NCI-H146 (cell line): ENCODE results near the gene GRIN2A.

Source experiments
- DNase-seq: peaks from one replicate; lab custom pipeline; 2025; lab: John Stamatoyannopoulos, UW

GRIN2A gene

GRCh38 chr16:10085078-10085798 is 97.0 kb downstream of the GRIN2A start:
- DNase-seq: no peak

GRCh38 chr16:10083301-10083700 is 98.9 kb downstream of the GRIN2A start:
- no peak for DNase-seq

- DNase-seq: no peak
Measured at GRCh38 chr16:10081201-10081940, 100.9 kb downstream of the GRIN2A start.

GRCh38 chr16:10080051-10080772 is 102.0 kb downstream of the GRIN2A start:
- DNase-seq: no peak

- no peak for DNase-seq
Measured at GRCh38 chr16:10078541-10078949, 103.7 kb downstream of the GRIN2A start.

GRCh38 chr16:10077861-10078260 is 104.4 kb downstream of the GRIN2A start:
- DNase-seq: no peak

- DNase-seq: no peak
Measured at GRCh38 chr16:10076037-10076436, 106.2 kb downstream of the GRIN2A start.

GRCh38 chr16:10070591-10070990 is 111.6 kb downstream of the GRIN2A start:
- no peak for DNase-seq

- DNase-seq: no peak
Measured at GRCh38 chr16:10069374-10069773, 112.9 kb downstream of the GRIN2A start.

- DNase-seq: no peak
Measured at GRCh38 chr16:10067835-10068234, 114.4 kb downstream of the GRIN2A start.

- no peak for DNase-seq
Measured at GRCh38 chr16:10067406-10067805, 114.8 kb downstream of the GRIN2A start.

- DNase-seq: no peak
Measured at GRCh38 chr16:10065019-10065418, 117.2 kb downstream of the GRIN2A start.

- no peak for DNase-seq
Measured at GRCh38 chr16:10048850-10049249, 133.4 kb downstream of the GRIN2A start.

GRCh38 chr16:10045947-10046346 is 136.3 kb downstream of the GRIN2A start:
- DNase-seq: no peak

GRCh38 chr16:10045291-10045775 is 136.9 kb downstream of the GRIN2A start:
- no peak for DNase-seq

GRCh38 chr16:10040136-10041080 is 141.8 kb downstream of the GRIN2A start:
- no peak for DNase-seq

- no peak for DNase-seq
Measured at GRCh38 chr16:10039220-10040096, 142.8 kb downstream of the GRIN2A start.

GRCh38 chr16:10037751-10038150 is 144.5 kb downstream of the GRIN2A start:
- DNase-seq: no peak

GRCh38 chr16:10036956-10037355 is 145.3 kb downstream of the GRIN2A start:
- DNase-seq: no peak

- DNase-seq: no peak
Measured at GRCh38 chr16:10033556-10033955, 148.7 kb downstream of the GRIN2A start.

- DNase-seq: no peak
Measured at GRCh38 chr16:10031955-10032354, 150.3 kb downstream of the GRIN2A start.
